HCEC 1CT (cell line): Measurements from ENCODE around the gene ATF6B.
"Not testable (repeated sequence)": the region's sequence is repeated elsewhere in the genome, so short reads cannot be mapped to it uniquely, and the experiment has no call there.

Source experiments
- DNase-seq: peaks from one replicate; pipeline ENCODE4 v3.0.0-alpha.2; 2017

The ATF6B gene

GRCh38 chr6:32153564-32154513 is 25.8 kb upstream of the ATF6B start, which contains the start of gene PPT2:
PPT2 (plus strand) TSS chr6:32154141; CDS start chr6:32154595, 454 bp downstream.
- peak; percentile 93 for DNase-seq

GRCh38 chr6:32152769-32153563 is 24.9 kb upstream of the ATF6B start:
- peak; percentile 31 for DNase-seq

- no peak for DNase-seq
These were observed 24.1 kb upstream of the ATF6B start, which contains the start of gene PRRT1 for GRCh38 chr6:32151863-32152768. PRRT1 (minus strand) TSS chr6:32151939; CDS start chr6:32151827, 112 bp downstream.

GRCh38 chr6:32151181-32151862 is 23.3 kb upstream of the ATF6B start:
- no peak for DNase-seq

- DNase-seq, result no peak
These were observed 22.2 kb upstream of the ATF6B start for GRCh38 chr6:32149932-32150870.

- DNase-seq, result no peak
These were observed 21.2 kb upstream of the ATF6B start for GRCh38 chr6:32149092-32149755.

- DNase-seq, result no peak
These were observed 20.4 kb upstream of the ATF6B start for GRCh38 chr6:32148289-32149091.

GRCh38 chr6:32147401-32148132 is 19.5 kb upstream of the ATF6B start:
- no peak for DNase-seq

- DNase-seq, result no peak
These were observed 18.6 kb upstream of the ATF6B start for GRCh38 chr6:32146687-32147086.

- DNase-seq, result no peak
These were observed 18.2 kb upstream of the ATF6B start for GRCh38 chr6:32146287-32146686.

- not testable (repeated sequence) for DNase-seq
These were observed 16.2 kb upstream of the ATF6B start for GRCh38 chr6:32144238-32144637.

GRCh38 chr6:32140420-32141046 is 12.5 kb upstream of the ATF6B start:
- no peak for DNase-seq

- no peak for DNase-seq
These were observed 11.5 kb upstream of the ATF6B start for GRCh38 chr6:32139590-32139989.

GRCh38 chr6:32137454-32137853 is 9.4 kb upstream of the ATF6B start:
- no peak for DNase-seq

GRCh38 chr6:32133786-32134185 is 5.7 kb upstream of the ATF6B start:
- DNase-seq, result peak; percentile 51

GRCh38 chr6:32132110-32132509 is 4.1 kb upstream of the ATF6B start:
- no peak for DNase-seq

GRCh38 chr6:32131439-32131948 is 3.4 kb upstream of the ATF6B start:
- no peak for DNase-seq
